ENCODE results near the gene ANKRD11.

The ANKRD11 gene

GRCh38 chr16:89490439-89491237, at the start of gene ANKRD11:
Gene ANKRD11 (minus strand): TSS chr16:89490561. CDS start chr16:89317019, 173,542 bp downstream.
- DNase-seq: peak; percentile 99 to 100 (median 99)

GRCh38 chr16:89538286-89538685, 47.9 kb upstream of the ANKRD11 start:
- DNase-seq: no peak

- no peak for DNase-seq
Measured at GRCh38 chr16:89537549-89537925, 47.2 kb upstream of the ANKRD11 start.

GRCh38 chr16:89536886-89537548, 46.7 kb upstream of the ANKRD11 start:
- peak in 1 of 3 donors; percentile 12 for DNase-seq

- DNase-seq: no peak
Measured at GRCh38 chr16:89536371-89536770, 46.0 kb upstream of the ANKRD11 start.

GRCh38 chr16:89534252-89534756, 43.9 kb upstream of the ANKRD11 start:
- DNase-seq: peak; percentile 84 to 91 (median 90)

- DNase-seq: no peak
Measured at GRCh38 chr16:89531821-89532526, 41.6 kb upstream of the ANKRD11 start.

- no peak for DNase-seq
Measured at GRCh38 chr16:89530401-89531381, 40.3 kb upstream of the ANKRD11 start.

- DNase-seq: no peak
Measured at GRCh38 chr16:89529097-89529496, 38.7 kb upstream of the ANKRD11 start.

GRCh38 chr16:89525146-89525913, 35.0 kb upstream of the ANKRD11 start:
- no peak for DNase-seq

GRCh38 chr16:89523680-89524344, 33.5 kb upstream of the ANKRD11 start:
- DNase-seq: no peak

- DNase-seq: no peak
Measured at GRCh38 chr16:89522287-89522686, 31.9 kb upstream of the ANKRD11 start.

- DNase-seq: no peak
Measured at GRCh38 chr16:89519881-89520280, 29.5 kb upstream of the ANKRD11 start.

GRCh38 chr16:89517128-89517527, 26.8 kb upstream of the ANKRD11 start:
- no peak for DNase-seq

- no peak for DNase-seq
Measured at GRCh38 chr16:89512453-89512852, 22.1 kb upstream of the ANKRD11 start.

- peak in 2 of 3 donors; percentile 24 to 47 for DNase-seq
Measured at GRCh38 chr16:89511374-89511773, 21.0 kb upstream of the ANKRD11 start.

GRCh38 chr16:89510526-89510925, 20.2 kb upstream of the ANKRD11 start:
- DNase-seq: no peak

- DNase-seq: peak; percentile 91 to 98 (median 96)
Measured at GRCh38 chr16:89507834-89508590, 17.7 kb upstream of the ANKRD11 start, which contains the start of gene SPG7. Gene SPG7 (plus strand): TSS chr16:89508403. CDS start chr16:89508418, 15 bp downstream.

GRCh38 chr16:89507214-89507833, 17.0 kb upstream of the ANKRD11 start:
- no peak for DNase-seq
